HEK293 (cell line): ENCODE data around the gene ERMARD.
A peak's percentile ranks its signal among the peaks of the same experiment; 100 is the strongest.

Experiments used
- CTCF ChIA-PET: fragments of 350-600 bp; formaldehyde crosslinking; extraction: SDS; loops from one replicate; lab custom pipeline; 2021; ENCODE audit warnings: antibody characterized with exemption; lab: Yijun Ruan, JAX
- POLR2A ChIA-PET: fragments of 300-600 bp; formaldehyde crosslinking; extraction: SDS; loops from one replicate; lab custom pipeline; 2020; ENCODE audit warnings: antibody characterized with exemption, inconsistent platforms; lab: Yijun Ruan, JAX
- H3K27ac ChIP-seq: fragments of 200-500 bp; sonication (Bioruptor generic); 2 replicates; pipeline ENCODE4 v1.5.1; 2014; ENCODE audit warnings: low read depth, low read length, control low read depth, inconsistent platforms; ENCODE audit errors: extremely low read depth
- H3K36me3 ChIP-seq, 2 experiments: fragments of 200-500 bp in 1 of 2; sonication (Bioruptor generic) in 1 of 2; 1 replicate in 1 of 2; 2 replicates in 1 of 2; pipeline ENCODE4 v1.5.1; 2014 to 2017; ENCODE audit warnings: inconsistent platforms in 2 of 2, low read length in 2 of 2; ENCODE audit not compliant: control insufficient read depth in 2 of 2, insufficient read depth in 1 of 2
- H3K4me1 ChIP-seq: fragments of 200-500 bp; sonication (Bioruptor generic); 2 replicates; pipeline ENCODE4 v1.5.1; 2014; ENCODE audit warnings: mild to moderate bottlenecking, low read length, inconsistent platforms; ENCODE audit not compliant: control insufficient read depth, insufficient read depth
- H3K4me3 ChIP-seq: 2 replicates; pipeline ENCODE4 v1.5.1; 2011; ENCODE audit warnings: low read depth, mild to moderate bottlenecking, control low read depth, low read length, moderate library complexity
- H3K9me3 ChIP-seq: fragments of 200-500 bp; sonication (Bioruptor generic); 2 replicates; pipeline ENCODE4 v1.5.1; 2014; ENCODE audit warnings: low read depth, low read length, inconsistent platforms; ENCODE audit not compliant: control insufficient read depth, insufficient read depth
- INSM2 ChIP-seq: fragments of 450-650 bp; formaldehyde crosslinking; IDR thresholded peaks from 2 replicates; pipeline ENCODE4 v1.5.1; 2016; ENCODE audit warnings: missing biosample characterization, missing genetic modification characterization
- KLF8 ChIP-seq: fragments of 450-650 bp; formaldehyde crosslinking; IDR thresholded peaks from 2 replicates; pipeline ENCODE4 v1.5.1; 2016; ENCODE audit warnings: missing biosample characterization, missing genetic modification characterization
- SETDB1 ChIP-seq: IDR thresholded peaks from one replicate; pipeline ENCODE4 v1.6.1; 2017; ENCODE audit warnings: mild to moderate bottlenecking, low read length, moderate library complexity, mixed read lengths; ENCODE audit not compliant: insufficient read length
- SP3 ChIP-seq: fragments of 450-650 bp; formaldehyde crosslinking; IDR thresholded peaks from 2 replicates; pipeline ENCODE4 v1.5.1; 2016; ENCODE audit warnings: missing biosample characterization, missing genetic modification characterization
- TRIM28 ChIP-seq: IDR thresholded peaks from 2 replicates; pipeline ENCODE4 v1.6.1; 2011; ENCODE audit warnings: low read length, control low read depth, borderline replicate concordance
- ZBTB11 ChIP-seq: fragments of 450-650 bp; formaldehyde crosslinking; conservative IDR thresholded peaks from 2 replicates; pipeline ENCODE4 v1.5.1; 2016; ENCODE audit warnings: low read depth, missing biosample characterization, missing genetic modification characterization
- ZBTB20 ChIP-seq: fragments of 450-650 bp; formaldehyde crosslinking; IDR thresholded peaks from 2 replicates; pipeline ENCODE4 v1.5.1; 2016; ENCODE audit warnings: missing biosample characterization, missing genetic modification characterization
- ZBTB48 ChIP-seq: fragments of 450-650 bp; formaldehyde crosslinking; IDR thresholded peaks from 2 replicates; pipeline ENCODE4 v1.5.1; 2016; ENCODE audit warnings: missing biosample characterization, missing genetic modification characterization
- ZIC2 ChIP-seq: fragments of 450-650 bp; formaldehyde crosslinking; IDR thresholded peaks from 2 replicates; pipeline ENCODE4 v1.5.1; 2016; ENCODE audit warnings: missing biosample characterization, missing genetic modification characterization
- ZNF23 ChIP-seq: fragments of 450-650 bp; formaldehyde crosslinking; IDR thresholded peaks from 2 replicates; pipeline ENCODE4 v1.5.1; 2016; ENCODE audit warnings: missing biosample characterization, missing genetic modification characterization, borderline replicate concordance
- ZNF248 ChIP-seq: fragments of 450-650 bp; formaldehyde crosslinking; IDR thresholded peaks from 2 replicates; pipeline ENCODE4 v1.5.1; 2017; ENCODE audit warnings: missing biosample characterization, missing genetic modification characterization
- ZNF26 ChIP-seq: fragments of 450-650 bp; formaldehyde crosslinking; IDR thresholded peaks from 2 replicates; pipeline ENCODE4 v1.5.1; 2016; ENCODE audit warnings: missing biosample characterization, missing genetic modification characterization
- ZNF266 ChIP-seq: fragments of 450-650 bp; formaldehyde crosslinking; IDR thresholded peaks from 2 replicates; pipeline ENCODE4 v1.5.1; 2016; ENCODE audit warnings: missing biosample characterization, missing genetic modification characterization, low read depth
- ZNF433 ChIP-seq: fragments of 450-650 bp; formaldehyde crosslinking; IDR thresholded peaks from 2 replicates; pipeline ENCODE4 v1.5.1; 2016; ENCODE audit warnings: missing biosample characterization, missing genetic modification characterization, low read depth
- ZNF449 ChIP-seq: fragments of 450-650 bp; formaldehyde crosslinking; IDR thresholded peaks from 2 replicates; pipeline ENCODE4 v1.5.1; 2017; ENCODE audit warnings: missing biosample characterization, mild to moderate bottlenecking, missing genetic modification characterization, moderate library complexity
- ZNF514 ChIP-seq: fragments of 450-650 bp; formaldehyde crosslinking; IDR thresholded peaks from 2 replicates; pipeline ENCODE4 v1.5.1; 2016; ENCODE audit warnings: missing biosample characterization, missing genetic modification characterization
- ZNF548 ChIP-seq: fragments of 450-650 bp; formaldehyde crosslinking; IDR thresholded peaks from 2 replicates; pipeline ENCODE4 v1.5.1; 2016; ENCODE audit warnings: missing biosample characterization, missing genetic modification characterization
- ZNF555 ChIP-seq: fragments of 450-650 bp; formaldehyde crosslinking; conservative IDR thresholded peaks from 2 replicates; pipeline ENCODE4 v1.5.1; 2017; ENCODE audit warnings: missing biosample characterization, mild to moderate bottlenecking, missing genetic modification characterization, inconsistent platforms
- ZNF596 ChIP-seq: fragments of 450-650 bp; IDR thresholded peaks from 2 replicates; pipeline ENCODE4 v1.5.0; 2018; ENCODE audit warnings: missing biosample characterization, mild to moderate bottlenecking, missing genetic modification characterization, moderate library complexity
- ZNF629 ChIP-seq: fragments of 450-650 bp; formaldehyde crosslinking; IDR thresholded peaks from 2 replicates; pipeline ENCODE4 v1.5.1; 2017; ENCODE audit warnings: missing biosample characterization, missing genetic modification characterization
- ZNF639 ChIP-seq: fragments of 450-650 bp; formaldehyde crosslinking; IDR thresholded peaks from 2 replicates; pipeline ENCODE4 v1.5.1; 2016; ENCODE audit warnings: missing biosample characterization, missing genetic modification characterization

The ERMARD gene

GRCh38 chr6:169798764-169799473 is 47.5 kb downstream of the ERMARD start (continued):
- TF ChIP-seq ZBTB11 (tag by site-specific recombination): no peak
- TF ChIP-seq TRIM28: peak; percentile 77; the same call in 1 of the 2 replicates
- TF ChIP-seq ZBTB48 (tag by site-specific recombination): no peak
- TF ChIP-seq ZNF514 (tag by site-specific recombination): no peak
- TF ChIP-seq ZNF26 (tag by site-specific recombination): no peak
- TF ChIP-seq ZNF629 (tag by site-specific recombination): 0 out of 2 replicates have a peak, but pooled peaks have one; percentile 37
- TF ChIP-seq, all 188 proteins: peak for 6

- CTCF ChIA-PET: interaction anchor here (2.3 to 3.5 kb wide), 2 partner anchors 9 to 32 kb away, joined by 14 to 25 read pairs; no protein-coding TSS in a partner anchor
- Histone ChIP-seq H3K36me3 (no peaks in the 10 kb centered on the region), H3K27ac (no peak overlapping the region), H3K9me3 (no peaks in the 10 kb centered on the region), H3K4me3 (no peak overlapping the region), H3K4me1 (peaks cover 19% of the 10 kb centered on the region)
- TF ChIP-seq SP3 (tag by site-specific recombination) (no peak), INSM2 (no peak), ZNF248 (tag by site-specific recombination) (no peak), ZNF555 (tag by site-specific recombination) (no peak)
- POLR2A ChIA-PET: no interaction called here
Observed at GRCh38 chr6:169799474-169799926, 48.1 kb downstream of the ERMARD start.

GRCh38 chr6:169800116-169800667 is 48.8 kb downstream of the ERMARD start:
- Histone ChIP-seq H3K9me3 (no peaks in the 10 kb centered on the region), H3K4me3 (no peak overlapping the region)
- CTCF ChIA-PET: interaction anchor here (0.6 to 3.5 kb wide), 4 partner anchors 10 to 717 kb away, joined by 3 to 25 read pairs (median 4); no protein-coding TSS in a partner anchor
- TF ChIP-seq ZIC2: peak; percentile 68
- TF ChIP-seq ZNF449 (tag by site-specific recombination): peak; percentile 26; the same call in 1 of the 2 replicates
- no peak for TF ChIP-seq ZNF23 (tag by site-specific recombination)
- TF ChIP-seq ZNF433: no peak
- TF ChIP-seq ZBTB20 (tag by site-specific recombination): peak; percentile 26; the same call in 1 of the 2 replicates
- no peak for TF ChIP-seq ZNF639 (tag by site-specific recombination)
- no peak for TF ChIP-seq SETDB1
- TF ChIP-seq ZNF266 (tag by site-specific recombination): no peak
- TF ChIP-seq ZNF548 (tag by site-specific recombination): no peak
- no peak for TF ChIP-seq ZNF596 (tag by site-specific recombination)
- TF ChIP-seq KLF8 (tag by site-specific recombination): no peak
- TF ChIP-seq, all 188 proteins: peak for 3
- POLR2A ChIA-PET: interaction anchor here (0.8 to 1.7 kb wide), 3 partner anchors 10 to 99 kb away, joined by 4 to 7 read pairs (median 4); partner anchors contain the start of genes C6orf120, DYNLT2, ERMARD and WDR27
- H3K27ac ChIP-seq: peak overlapping the region; percentile 59; the same call in 1 of the 2 replicates
- peaks cover 19% of the 10 kb centered on the region for H3K4me1 ChIP-seq
- H3K36me3 ChIP-seq: no peaks in the 10 kb centered on the region
